NCI-H128 (cell line): ENCODE measurements around the gene ATP5F1E.

Experiments used
- DNase-seq: peaks from one replicate; lab custom pipeline; 2025; ENCODE audit not compliant: unreplicated experiment; lab: John Stamatoyannopoulos, UW

ATP5F1E gene

GRCh38 chr20:59032023-59032712 lies at the start of gene ATP5F1E:
Gene ATP5F1E, minus strand, starts transcription at chr20:59032335. Its CDS starts 84 bp downstream, at chr20:59032251.
- DNase-seq = peak; percentile 91

DNA sequence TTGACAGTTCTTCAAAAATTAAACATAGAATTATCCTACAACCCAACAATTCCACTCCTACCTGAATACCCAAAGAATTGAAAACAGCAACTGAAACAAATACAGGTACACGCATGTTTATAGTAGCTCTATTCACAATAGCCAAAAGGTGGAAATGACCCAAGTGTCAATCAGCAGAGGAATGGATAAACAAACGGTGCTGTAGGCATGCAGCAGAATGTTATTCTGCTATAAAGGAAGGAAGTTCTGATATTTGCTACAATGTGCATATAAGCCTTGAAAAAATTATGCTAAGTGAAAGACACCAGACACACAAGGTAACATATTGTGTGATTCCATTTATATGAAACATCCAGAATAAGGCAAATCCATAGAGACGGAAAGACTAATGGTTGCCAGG lies 48.9 kb upstream of the ATP5F1E start:
- DNase-seq = no peak

GRCh38 chr20:59078231-59078630 lies 46.1 kb upstream of the ATP5F1E start:
- no peak for DNase-seq

- no peak for DNase-seq
Measured at GRCh38 chr20:59077705-59078104, 45.6 kb upstream of the ATP5F1E start.

DNA sequence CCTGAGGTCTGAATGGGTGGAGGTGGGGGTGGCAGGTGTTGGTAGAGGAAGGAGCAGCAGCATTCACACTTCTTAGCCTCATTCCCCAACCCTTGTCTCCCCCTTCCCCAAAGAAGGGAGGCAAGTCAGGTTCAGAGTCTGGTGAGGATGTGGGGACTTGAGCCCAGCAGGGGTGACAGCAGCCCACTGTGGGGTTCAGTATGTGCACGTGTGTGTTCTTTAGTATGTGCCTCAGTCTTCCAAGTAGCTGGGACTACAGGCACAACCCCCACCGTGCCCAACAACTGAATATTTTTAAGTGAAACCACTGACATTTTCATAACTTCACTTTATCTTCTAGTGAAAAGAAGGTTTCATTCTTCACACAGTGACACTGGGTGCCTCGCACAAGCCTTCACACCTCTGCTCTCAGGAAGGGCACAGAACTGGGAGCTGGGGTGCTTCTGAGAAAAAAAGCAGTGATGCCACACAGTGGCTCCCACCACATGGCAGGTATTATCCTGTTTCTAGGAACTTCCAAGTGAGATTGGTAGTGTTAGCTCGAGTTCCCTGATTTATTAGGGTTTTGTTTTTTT lies 43.9 kb upstream of the ATP5F1E start:
- DNase-seq = no peak

DNA sequence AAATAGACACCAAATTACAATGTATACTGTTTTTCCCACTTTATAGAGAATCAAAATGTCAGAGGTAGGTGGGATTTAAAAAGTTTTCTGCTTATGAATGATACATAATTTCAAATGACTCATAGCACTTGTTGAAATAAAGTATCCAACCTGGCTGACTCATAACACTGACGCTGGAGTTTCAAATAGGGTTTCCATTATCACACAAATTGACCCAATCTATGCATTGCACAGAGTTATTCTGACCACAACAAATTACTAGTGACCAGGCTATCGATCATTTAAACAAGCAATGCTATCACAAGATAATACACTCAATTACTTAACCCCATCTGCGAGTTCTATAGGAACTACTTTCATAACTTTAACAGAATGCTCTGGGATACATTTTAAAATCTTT lies 42.3 kb upstream of the ATP5F1E start:
- no peak for DNase-seq

DNA sequence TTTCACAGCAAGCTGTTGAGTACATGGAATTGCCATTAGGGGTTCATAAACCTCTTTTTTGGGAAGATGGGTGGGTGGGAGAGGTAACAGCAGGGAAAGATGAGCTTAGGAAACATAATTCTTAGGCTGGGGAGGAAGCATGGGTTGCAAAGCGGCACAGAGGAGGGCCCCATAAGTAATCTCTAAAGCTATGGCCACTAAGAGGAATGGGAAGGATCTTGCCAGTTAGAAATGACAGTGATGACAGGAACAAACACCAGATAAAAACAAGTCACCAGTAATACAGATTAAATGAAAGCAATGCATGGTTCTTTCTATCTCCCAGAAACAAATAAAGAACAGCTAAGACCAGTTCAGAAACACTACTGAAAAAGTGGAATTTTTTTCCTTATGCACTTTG lies 41.4 kb upstream of the ATP5F1E start:
- no peak for DNase-seq

DNA sequence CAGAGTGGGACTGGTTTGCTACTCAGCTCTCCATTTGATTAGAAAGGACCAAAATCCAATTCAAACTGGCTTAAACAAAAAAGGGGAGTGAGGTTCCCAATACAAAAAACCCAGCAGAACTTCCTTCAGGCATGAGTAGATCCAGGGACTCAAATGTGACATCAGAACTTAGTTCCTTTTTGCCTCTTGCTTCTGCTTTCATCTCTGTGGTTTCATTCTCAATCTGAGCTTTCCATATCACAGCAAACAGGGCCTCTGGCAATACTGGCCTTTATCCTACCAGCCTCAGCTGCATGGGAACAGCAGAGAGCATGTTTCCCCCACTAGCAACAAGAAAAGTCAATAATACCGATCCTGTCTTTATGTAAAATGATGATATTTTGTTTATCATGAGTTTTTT lies 39.1 kb upstream of the ATP5F1E start:
- DNase-seq = no peak

DNA sequence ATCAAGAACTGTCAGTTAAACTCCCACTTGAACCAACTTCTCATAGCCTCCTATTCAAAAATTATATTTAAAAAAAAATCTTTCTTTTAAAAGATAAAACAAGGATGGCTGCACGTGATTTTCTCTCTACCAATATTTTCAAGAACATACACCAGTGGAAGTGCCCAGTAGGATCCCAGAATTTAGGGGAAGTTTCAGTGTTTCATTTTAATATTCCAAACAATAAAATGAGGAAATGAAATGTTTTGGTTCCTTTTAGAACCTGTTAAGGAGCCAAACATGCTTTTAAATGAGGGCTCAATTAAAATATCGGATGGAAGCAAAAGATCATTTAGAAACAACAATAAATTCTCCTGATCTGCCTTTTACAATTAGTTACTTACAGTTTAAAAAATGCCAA lies 36.9 kb upstream of the ATP5F1E start:
- no peak for DNase-seq

- no peak for DNase-seq
Measured at GRCh38 chr20:59068534-59068933, 36.4 kb upstream of the ATP5F1E start.

DNA sequence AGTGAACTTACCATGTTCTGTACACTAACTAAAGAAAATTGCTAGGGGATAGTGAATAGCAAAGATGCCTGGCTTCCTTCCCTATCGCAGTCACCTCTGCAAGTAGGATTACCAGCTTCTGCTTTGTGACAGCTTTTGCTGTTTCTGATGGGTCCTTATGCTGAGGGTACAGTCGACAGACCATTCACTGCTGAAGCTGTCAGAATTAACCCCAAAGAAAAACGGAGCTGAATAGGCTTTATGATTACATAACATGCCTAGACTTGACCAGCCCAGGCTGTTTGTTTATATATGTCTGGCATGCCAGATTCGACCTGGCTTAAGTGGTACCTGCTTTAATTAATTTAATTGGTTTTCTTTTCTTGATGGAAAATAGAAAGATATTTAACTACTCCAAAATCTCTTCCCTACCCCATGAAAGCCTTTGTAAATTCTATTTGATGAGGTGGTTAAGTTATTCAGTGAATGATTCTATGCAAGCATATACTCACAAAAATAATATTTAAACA lies 32.1 kb upstream of the ATP5F1E start:
- DNase-seq = no peak

- DNase-seq = no peak
Measured at GRCh38 chr20:59063358-59064213, 31.5 kb upstream of the ATP5F1E start.

DNA sequence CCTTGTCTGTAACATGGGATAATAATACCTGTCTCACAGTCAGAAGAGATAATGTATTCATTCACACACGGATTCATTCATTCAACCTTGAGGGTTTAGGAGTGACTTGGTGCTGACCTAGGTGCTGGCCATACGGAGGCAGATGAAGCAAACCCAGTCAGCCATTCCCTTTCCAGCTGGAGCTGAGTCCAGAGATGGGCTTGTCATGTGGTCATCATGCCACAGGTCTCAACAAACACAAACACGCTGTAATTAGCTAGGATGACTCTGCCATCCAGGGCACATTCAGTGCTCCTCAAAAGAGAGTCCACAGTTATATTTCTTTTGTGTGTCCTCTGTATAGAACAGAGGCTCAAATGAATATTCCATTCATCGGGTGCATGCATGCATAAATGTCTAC lies 29.9 kb upstream of the ATP5F1E start:
- no peak for DNase-seq

DNA sequence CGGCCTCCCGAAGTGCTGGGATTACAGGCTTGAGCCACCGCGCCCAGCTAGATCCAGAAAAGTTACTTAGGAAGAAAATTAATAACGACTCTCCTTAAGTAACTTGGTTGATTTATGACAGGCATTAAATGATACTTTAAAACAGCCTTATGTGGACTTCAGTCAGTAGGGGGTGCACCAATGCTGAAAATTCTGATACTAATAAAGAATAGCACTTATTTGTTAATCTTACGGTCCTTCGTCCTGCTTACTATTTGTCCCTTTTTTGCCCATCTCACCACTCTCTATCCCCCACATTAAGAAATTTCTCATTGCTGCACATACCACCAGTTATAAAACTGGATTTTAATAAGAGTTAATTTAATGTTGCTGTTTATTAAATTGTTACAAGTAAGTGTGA lies 23.2 kb upstream of the ATP5F1E start:
- DNase-seq = no peak

DNA sequence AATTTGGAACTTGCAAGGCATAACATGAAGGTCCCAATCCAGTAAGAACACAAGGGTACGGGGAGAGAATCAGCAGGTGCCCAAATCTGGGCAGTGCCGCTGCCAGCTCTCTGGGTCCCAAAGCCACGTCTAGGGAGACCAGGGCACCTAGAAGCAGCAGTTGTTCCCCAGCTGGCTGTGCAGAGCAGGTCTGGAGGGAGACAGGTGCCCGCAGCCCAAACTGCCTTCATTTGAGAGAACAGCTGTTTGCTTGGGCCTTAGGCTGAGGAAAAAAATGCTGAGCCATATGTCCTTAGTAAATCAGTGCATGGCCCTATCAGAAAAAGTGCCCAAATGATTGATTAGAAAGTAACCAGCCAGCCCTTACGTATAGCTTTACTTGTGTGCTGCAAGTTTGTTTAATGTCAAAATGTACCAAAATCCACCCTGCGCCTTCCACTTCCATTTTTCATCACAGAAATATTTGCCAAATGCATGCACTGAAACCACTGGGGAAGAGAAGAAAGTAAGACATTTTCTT lies 19.6 kb upstream of the ATP5F1E start:
- no peak for DNase-seq

GRCh38 chr20:59050437-59050836 lies 18.3 kb upstream of the ATP5F1E start:
- DNase-seq = no peak

DNA sequence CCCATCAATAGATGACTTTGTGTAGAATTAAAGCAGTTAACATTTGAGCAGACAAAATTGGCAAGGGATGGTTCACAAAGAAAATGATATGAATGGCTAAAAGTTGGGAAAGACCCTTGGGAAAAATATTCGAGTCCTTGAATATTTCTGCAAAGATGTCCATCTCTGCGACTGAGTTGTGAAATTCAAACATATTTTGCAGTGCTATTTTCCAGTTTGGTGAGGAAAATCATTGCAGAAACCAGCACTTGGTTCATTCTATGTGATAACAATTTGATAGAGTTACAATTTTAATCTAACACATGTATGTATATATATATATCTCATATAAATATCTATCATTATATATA lies 16.5 kb upstream of the ATP5F1E start:
- DNase-seq = no peak

DNA sequence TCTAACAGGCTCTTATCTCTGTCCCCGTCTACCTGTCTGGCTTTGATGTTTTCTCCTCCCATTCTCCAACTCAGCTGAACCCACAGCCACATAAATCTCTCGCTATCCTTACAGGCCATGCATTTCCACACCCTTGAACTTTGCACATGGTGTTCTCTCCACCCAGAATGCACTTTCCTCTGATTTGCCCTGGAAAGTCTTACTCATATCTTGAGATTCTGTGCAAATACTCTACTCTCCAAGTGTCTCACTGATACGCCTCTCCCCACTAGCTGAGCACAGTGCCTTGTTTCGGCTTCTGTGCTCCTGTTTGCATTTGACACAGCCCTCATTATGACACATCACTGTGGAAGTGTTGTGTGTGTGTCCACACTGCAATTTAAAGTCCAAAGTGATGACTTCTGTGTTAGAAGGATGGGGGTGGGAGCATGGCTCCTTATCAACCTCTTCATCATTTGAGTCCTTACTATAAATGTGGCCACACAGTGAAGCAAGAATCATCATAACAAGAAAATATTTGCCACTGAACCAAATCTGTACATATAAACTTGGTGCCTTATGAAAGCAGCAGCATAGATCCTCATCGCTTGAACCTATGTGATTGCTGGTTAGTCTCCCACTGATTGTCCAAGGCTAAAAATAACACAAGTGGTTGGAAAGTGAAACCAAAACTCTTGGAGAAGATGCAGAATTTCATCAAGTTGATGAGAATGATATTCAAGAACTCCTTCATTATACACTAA lies 16.0 kb upstream of the ATP5F1E start:
- no peak for DNase-seq

GRCh38 chr20:59046862-59047261 lies 14.7 kb upstream of the ATP5F1E start:
- no peak for DNase-seq

GRCh38 chr20:59044796-59045195 lies 12.7 kb upstream of the ATP5F1E start:
- no peak for DNase-seq

DNA sequence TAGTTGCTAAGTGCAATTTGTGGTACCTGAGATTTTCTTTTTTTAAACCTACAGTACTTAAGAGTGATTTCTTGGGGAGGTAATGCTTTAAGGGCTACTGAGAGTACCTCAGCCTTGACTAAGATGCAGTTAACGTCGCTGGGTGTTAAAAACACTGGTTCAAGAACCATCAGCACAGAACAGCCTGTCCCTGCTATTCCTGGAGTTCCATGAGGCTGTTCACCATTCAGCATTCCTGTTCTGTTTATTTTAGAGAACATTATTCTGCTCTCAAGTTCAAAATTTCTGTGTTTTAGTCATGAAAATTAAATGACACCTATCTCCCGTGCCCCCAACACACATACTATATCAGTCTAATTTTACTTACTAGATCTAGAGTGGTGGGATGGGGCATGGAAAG lies 12.2 kb upstream of the ATP5F1E start:
- no peak for DNase-seq
